ENCODE measurements around the gene FAM193A.
"Not testable (repeated sequence)": the region's sequence is repeated elsewhere in the genome, so short reads cannot be mapped to it uniquely, and the experiment has no call there.

The FAM193A gene

DNA sequence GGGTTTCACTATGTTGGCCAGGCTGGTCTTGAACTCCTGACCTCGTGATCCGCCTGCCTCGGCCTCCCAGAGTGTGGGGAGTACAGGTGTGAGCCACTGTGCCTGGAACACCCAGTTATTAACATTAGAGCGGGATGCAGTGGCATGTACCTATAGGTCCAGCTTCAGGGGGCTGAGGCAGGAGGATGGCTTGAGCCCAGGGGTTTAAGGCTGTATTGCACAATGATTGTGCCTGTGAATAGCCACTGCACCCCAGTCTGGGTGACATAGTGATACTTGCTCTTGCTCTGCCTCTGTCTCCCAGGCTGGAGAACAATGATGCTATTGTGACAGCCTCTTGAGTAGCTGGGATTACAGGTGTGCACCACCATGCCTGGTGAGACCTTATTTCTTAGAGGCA lies 39.8 kb downstream of the FAM193A start:
- DNase-seq: no peak

DNA sequence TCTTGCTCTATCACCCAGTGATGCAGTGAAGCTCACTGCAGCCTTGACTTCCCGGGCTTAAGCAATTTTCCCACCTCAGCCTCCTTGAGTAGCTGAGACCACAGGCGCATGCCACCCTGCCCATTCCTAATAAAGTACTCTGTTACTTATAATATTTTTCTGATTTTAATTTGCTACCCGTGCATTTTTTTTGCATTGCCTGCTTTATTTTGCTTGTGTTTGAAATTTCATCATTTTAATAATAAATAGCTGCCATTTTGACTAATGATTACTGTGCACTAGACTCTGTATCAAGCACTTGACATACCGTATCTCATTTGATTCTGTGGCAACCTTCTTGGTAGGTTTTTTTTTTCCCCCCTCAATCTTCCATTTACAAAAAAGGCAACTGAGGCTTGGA lies 41.7 kb downstream of the FAM193A start:
- DNase-seq: no peak

DNA sequence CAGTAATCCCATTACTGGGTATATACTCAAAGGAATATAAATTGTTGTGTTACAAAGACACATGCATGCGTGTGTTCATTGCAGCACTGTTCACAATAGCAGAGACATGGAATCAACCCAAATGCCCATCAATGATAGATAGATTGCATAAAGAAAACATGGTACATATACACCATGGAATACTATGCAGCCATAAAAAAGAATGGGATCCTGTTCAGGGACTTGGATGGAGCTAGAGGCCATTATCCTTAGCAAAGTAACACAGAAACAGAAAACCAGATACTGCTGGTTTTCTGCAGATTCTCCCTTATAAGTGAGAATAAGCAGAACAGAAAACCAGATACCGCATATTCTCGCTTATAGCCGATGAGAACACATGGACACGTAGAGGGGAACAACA lies 43.5 kb downstream of the FAM193A start:
- DNase-seq: no peak

DNA sequence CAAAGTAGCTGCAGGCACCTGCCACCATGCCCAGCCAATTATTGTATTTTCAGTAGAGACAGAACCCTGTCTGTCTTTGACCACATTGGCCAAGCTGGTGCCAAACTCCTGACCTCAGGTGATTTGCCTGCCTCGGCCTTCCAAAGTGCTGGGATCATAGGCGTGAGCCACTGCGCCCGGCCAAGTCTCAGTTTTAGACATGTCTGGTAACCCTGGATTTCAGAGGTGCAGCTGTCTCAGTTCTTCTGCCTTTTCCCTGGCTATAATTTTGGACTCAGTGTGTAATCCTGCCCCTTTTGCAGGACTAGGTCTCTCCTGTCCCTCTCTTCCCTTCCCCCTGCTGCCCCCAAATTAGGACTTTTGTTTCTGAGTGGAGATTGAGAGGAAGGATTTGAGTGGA lies 46.6 kb downstream of the FAM193A start:
- no peak for DNase-seq

DNA sequence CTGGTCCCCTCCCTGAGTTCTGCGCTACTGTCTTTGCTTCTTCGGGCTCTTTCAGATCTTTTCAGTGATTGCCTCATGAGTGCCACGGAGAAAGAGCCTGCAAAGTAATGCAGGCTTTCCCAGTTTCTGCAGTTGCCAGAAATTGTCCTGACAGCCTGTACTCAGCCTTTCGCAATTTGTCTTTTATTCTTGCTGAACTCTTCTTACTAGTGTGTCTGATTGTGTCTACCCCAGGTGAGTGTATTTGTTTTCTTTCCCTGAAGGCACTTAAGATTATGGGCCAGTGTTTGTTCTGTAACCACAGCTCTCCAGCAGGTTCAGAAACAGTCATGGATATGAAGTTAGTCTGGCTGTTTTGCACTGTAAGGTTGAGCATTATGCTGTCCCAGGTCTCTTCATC lies 47.1 kb downstream of the FAM193A start:
- DNase-seq: no peak

DNA sequence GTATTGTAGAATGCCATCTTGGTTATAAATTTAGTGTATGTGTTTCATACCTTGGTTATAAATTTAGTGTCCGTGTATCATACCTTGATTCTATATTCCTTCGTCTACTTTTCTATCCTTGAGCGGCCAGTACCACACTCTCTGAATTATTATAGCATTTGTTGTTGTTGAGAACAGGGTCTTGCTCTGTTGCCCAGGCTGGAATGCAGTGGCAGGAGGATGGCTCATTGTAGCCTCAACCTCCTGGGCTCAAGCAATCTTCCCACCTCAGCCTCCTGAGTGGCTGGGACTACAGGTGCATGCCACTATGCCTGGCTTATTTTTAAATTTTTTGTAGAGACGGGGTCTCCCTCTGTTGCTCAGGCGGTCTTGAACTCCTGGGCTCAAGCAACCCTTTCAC lies 50.1 kb downstream of the FAM193A start:
- DNase-seq: no peak

DNA sequence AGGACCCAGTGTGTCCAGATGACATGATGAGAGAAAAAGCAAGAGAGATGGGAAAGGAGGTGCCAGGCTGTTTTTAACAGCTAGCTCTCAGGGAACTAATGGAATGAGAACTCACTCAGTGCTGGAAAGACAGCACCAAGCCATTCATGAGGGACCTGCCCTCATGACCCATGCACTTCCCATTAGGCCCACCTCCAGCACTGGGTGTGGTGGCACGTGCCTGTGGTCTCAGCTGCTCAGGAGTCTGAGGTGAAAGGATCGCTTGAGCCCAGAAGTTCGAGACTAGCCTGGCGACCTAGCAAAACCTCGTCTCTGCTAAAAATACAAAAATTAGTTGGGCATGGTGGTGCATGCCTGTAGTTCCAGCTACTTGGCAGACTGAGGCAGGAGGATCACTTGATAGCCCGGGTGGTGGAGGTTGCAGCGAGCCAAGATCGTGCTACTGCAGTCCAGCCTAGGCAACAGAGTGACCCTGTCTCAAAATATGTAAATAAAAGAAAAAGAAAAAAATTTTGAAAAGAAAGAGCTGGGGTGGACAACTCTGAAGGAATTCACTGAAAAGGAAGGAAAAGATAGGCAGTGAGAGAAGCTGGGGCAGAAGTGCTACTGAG lies 50.9 kb downstream of the FAM193A start:
- no peak for DNase-seq

DNA sequence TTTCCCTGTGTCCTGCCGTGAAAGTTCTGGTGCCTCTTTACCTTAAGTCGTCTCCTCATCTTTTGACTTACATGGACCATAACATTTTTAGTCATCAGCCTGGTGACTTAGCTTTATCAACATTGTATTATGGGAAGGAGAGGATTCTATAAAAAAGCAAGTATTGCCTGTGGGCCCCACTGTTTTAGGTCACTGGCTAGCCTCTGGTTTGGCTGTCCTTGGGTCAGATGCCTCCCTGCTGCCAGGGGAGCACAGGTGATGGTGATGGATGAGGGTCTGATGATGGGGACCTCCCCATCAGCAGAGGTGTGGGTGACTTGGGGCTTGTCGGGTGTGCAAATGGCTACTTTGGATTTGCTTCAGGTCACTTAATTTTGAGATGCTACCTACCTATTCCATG lies 51.8 kb downstream of the FAM193A start:
- DNase-seq: no peak

DNA sequence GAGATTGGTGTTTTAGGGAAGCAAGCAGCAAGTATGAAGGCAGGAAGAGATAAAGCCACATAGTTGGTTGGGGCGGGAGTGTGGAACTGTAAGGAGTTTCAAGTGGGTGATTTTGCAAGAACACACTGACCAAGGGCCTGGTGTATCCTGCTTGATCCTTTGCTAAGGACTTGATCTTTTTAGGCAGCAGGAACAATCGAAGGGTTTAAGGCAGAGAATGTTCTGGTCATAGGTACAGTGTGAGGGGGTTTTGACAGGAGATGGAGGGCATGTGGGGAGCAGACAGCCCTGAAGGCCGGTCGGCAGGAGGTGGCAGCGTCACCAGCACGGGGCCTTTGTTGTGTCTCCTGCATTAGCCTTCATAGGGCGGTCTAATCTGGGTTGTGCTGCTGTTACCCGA lies 54.7 kb downstream of the FAM193A start:
- DNase-seq: no peak

DNA sequence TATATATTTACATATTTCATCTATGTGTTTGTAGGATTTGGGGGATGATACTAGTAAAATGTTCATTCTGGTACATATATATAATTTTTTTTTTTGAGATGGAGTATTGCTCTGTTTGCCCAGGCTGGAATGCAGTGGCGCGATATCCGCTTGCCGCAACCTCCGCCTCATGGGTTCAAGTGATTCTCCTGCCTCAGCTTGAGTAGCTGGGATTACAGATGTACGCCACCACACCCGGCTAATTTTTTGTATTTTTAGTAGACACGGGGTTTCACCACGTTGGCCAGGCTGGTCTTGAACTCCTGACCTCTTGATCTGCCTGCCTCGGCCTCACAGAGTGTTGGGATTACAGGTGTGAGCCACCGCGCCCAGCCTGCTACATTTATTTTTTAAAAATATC lies 55.6 kb downstream of the FAM193A start:
- not testable (repeated sequence) for DNase-seq

DNA sequence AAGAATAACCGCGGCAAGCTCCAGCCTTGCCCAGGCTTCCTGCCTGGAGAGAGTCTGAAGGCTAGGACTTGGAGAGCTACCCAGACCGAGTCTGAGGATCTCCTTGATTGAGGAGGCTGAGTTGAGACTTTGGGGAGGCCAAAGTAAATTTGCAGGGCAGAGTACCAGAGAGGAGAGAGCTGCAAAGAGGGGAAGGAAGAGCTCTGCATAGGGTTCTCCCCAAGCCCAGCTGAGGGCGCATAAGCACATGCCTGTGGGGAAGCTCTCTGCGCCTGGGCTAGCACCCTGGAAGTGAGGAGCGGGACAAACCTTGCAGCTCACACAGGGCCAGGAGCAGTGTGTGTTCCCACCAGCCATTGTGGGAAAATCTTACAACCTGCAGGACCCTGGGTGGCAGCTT lies 56.1 kb downstream of the FAM193A start:
- DNase-seq: no peak

DNA sequence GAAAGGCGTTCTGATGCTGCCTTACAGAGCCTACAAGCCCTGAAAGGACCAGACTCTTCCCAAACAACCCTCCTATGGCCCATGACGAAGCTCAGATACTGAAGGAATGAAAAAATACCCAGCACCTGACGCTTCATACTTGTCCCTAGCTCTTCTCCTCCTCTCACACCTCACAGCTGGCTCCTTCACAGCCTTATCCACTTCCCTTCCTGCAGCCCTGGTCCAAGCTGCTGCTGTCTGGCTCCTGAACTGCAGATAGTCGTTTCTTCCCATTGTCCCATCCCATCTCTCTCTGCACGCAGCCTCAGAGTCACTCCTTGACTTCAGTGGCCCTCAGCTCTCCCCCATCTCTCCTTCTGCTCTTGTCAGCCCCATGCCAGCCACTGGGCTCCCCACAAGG lies 56.6 kb downstream of the FAM193A start:
- no peak for DNase-seq

DNA sequence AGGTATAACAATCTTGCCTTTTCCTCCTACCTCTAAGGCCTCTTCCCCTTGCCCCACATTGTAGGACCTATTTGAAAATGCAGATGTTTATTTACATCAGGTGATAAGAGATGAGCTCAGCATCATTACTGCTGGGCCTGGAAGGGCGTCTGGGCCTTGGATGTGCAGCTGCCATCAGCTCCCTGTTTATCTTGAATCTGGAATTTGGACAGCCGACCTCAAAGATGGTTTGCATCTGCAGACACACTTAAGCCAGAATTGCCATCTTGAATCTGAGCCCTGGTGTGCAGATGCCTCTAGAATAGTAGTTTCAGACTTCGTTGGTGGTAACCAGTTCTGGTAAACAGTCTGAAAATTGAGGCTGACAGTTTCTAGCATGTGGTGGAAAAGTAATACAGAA lies 59.0 kb downstream of the FAM193A start:
- DNase-seq: no peak

DNA sequence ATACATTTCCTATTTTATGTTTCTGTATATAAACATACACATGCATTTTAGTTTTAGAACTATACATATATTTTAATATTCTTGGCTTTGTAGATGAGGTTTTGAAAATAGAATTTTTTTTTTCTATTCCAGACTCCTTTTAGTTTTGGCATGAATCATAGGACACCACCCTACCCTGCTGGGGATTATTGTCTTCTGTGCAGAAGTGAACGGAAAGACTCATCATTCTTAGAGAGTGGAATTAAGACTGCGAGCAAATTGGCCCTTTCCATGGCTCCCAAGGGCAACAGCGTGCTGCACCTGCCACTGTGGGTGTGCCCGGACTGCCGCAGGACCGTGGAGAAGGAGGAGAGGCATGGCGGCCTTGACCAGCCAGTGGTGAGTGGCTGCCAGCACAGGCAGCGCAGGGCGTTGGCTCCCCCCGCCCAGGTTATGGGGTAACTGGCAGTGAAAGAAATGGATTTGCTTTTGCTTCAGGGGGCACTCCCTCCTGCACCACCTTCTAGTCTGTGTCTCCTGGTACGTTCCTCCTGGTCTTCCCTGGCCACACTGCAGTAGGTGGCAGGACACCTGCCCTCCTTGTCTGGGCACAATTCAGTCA lies 59.6 kb downstream of the FAM193A start:
- DNase-seq: no peak

DNA sequence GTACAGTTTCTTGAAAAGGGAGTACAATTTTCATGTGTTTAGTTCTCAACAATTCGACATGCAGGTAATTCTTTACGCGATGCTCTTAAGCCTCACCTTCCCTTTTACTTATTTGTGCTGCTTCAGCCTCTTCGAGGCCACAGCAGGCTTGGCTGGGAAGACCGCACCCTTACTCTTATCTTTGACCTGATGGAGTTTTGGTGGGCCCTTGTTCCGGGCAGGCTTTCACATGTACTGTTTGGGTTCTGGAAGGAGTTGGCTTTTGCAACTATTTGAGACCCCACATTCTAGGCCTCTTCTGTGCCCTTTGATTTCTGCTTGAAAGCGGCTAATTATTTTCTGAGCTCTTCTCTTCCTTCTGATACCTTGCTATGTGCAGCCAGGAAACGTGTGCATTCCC lies 60.2 kb downstream of the FAM193A start:
- no peak for DNase-seq

DNA sequence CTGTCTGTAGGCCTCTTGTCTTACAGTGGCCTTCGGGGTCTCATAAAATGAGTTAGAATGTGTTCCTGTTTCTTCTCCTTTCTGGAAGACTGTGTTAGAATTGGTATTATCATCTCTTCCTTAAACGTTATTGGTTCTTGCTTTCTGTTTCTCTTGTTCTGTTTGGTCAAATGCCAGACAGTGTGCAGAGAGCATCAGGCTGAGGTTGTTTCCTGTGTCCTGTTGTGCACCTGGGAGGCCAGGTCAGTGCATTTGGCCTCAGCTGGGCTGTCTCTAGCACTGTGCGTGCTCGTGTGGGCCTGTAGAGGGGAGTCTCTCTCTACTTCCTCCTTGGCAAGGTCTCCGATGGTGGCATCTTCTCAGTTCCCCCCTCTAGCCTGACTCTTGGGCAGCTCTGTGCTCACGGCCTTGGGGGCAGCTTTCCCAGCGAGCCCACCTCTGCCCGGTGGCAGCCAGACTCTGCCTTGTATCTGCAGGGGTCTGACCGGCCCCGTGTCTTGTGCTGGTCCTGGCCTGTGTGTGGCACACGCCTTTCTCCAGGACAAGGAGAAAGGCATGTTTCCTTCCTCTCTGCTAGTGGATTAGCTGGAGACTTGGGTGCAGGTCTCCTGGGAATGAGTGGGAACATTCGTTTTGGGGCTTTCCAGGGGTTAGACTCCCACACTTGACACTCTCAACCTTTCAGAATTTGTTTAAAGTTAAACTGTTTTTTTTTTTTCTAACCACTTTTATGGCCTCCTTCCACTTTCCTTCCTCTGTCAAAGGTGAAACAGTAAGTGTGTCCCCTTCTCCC lies 62.3 kb downstream of the FAM193A start:
- no peak for DNase-seq

DNA sequence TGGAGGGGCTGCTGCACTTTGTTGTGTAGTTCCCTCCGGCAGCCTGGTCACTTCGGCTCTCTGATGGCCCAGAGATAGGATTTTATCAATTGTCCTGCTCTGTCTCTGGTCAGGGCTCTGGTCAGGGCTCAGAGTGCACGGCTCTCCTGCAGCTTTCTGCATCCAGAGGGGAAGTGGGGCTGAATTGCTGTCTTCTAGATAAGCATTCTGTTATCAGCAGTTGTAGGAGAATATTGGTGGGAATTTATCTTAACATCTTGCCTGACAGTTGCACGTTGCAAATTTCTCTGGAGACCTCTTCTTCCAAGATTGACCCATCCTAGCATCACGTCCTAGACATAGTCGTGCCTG lies 62.8 kb downstream of the FAM193A start:
- no peak for DNase-seq

DNA sequence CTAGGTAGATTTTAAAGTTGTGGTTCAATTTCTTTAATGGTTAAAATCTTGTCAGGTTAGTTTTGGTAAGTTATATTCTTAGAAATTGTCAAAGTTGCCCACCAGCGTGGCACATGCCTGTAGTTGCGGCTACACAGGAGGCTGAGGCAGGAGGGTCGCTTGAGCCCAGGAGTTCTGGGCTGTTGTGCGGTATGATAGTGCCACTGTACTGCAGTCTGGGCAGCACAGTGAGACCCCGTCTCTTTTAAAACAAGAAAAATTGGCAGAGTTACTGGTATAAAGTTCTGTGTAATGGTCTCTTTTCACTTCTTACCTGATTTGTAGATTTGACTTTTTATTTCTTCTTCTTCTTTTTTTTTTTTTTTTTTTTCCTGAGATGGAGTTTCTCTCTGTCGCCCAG lies 64.4 kb downstream of the FAM193A start:
- DNase-seq: no peak

DNA sequence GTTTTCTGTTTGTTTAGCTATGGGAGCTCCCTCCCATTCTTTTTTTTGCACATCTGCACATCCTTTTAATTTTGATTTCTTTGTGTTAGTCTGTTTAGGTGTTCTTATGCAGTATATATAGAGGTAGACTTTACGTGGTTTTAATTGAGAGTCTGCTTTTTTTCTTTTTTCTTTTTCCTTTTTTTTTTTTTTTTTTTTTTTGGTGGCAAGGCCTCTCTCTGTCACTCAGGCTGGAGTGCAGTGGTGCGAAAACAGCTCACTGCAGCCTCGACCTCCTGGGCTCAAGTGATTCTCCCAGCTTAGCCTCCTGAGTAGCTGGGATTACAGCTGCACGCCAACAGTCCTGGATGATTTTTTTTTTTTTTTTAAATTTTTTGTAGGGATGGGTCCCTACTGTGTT lies 68.2 kb downstream of the FAM193A start:
- DNase-seq: no peak

DNA sequence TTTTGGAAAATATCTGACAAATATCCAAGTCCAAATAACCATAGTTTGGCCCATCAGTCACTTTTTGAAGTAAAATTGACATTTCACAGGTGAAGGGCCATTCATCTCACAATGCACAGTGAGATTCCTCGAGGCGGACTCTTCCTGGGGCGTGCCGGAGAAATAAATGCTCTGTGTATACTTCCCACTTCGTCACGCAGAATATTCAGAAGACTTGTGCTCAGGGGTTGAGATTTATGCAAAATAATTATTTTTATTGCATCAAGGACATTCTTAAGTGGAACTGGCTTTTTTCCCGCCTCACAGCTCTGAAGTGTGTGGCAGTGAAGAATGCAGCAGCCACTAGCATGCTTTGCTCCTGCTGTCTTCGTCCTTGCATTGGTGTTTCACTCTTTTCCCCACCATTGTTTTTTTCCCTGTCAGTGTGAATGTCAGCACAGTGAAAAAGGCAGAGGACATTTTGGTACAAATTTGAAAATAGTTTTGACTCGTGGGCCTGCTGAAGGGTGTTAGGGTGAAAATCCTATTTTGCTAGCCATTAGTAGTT lies 70.6 kb downstream of the FAM193A start:
- DNase-seq: no peak

DNA sequence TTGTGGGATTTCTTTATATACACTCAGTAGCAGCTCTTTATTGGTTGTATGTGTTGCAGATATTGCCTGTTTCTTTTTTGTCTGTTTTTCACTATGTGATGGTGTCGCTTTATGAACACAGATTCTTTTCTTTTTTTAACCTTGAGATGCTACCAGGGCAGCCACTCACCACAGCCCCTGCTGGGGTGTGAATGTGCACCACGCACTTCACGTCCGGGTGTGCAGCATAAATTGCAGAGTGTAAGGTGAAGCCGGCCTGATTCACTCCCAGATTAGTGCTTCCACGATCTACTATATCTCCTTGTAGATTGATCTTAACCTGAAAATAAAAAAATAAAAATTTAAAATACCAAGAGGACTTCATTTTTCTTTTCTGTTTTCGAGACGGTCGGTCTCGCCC lies 71.4 kb downstream of the FAM193A start:
- DNase-seq: no peak

DNA sequence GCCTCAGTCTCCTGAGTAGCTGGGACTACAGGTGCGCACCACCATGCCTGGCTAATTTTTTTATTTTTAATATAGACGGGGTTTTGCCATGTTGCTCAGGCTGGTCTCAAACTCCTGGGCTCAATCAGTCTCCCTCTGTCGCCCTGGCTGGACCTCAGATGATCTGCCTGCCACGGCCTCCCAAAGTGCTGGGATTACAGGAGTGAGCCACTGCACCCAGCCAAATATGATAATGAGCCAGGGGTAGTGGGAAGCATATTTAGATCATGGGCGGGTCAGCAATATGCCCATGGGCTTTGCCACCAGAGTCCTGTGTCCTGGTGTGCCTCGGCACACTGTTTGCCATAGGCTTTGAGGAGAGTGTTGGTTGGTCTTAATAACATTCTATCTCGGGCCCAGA lies 71.8 kb downstream of the FAM193A start:
- no peak for DNase-seq

DNA sequence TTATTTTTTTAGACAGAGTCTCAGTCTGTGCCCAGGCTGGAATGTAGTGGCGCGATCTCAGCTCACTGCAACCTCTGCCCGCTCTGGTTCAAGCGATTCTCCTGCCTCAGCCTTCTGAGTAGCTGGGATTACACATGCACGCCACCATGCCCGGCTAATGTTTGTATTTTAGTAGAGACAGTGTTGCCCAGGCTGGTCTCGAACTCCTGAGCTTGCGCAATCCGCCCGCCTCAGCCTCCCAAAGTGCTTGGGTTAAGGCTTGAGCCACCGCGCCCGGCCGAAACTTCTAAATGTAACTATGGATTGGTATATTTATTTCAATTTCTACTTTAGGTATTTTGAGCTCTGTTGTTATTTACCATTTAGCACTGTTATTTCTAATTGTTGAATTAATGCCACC lies 79.4 kb downstream of the FAM193A start:
- DNase-seq: no peak

DNA sequence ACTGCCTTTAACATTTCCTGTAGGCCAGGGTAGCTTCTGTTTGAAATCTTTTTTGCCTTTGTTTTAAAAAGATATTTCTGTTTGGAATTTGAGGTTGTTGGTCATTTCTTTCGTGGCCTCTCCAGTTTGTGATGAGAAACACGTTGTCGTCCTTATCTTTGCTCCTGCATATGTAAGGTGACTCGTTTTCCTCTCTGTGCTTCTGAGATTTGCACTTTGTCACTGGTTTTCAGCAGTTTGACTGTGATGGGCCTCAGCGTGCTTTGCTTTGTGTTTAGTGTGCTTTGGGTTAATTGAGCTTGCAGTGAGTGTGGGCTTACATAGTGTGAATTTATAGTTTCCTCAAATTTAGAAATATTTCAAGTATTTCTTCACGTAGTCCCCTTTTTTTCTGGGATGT lies 81.5 kb downstream of the FAM193A start:
- DNase-seq: no peak

All from SHP77 (cell line).